Smooth muscle cell (in vitro differentiated cells): ENCODE results near the gene KANTR. TPM values are rescaled to one million over a fixed set of nuclear protein-coding genes. Genes with fewer than 3 reads are reported as not detected.
A peak's percentile ranks its signal among the peaks of the same experiment; 100 is the strongest.

Experiments used
- DNase-seq: peaks from one replicate; lab custom pipeline; 2025; ENCODE audit not compliant: unreplicated experiment; lab: John Stamatoyannopoulos, UW
- H2AFZ ChIP-seq: fragments of 200-600 bp; sonication (generic); 2 replicates; pipeline ENCODE4 v1.6.0; 2016; ENCODE audit warnings: antibody characterized with exemption, low read depth, mild to moderate bottlenecking
- H3F3A ChIP-seq: fragments of 200-600 bp; sonication (generic); 2 replicates; pipeline ENCODE4 v1.6.0; 2017; ENCODE audit warnings: antibody characterized with exemption, low read depth
- H3K27ac ChIP-seq: fragments of 200-600 bp; sonication (generic); 2 replicates; pipeline ENCODE4 v1.5.1; 2016; ENCODE audit warnings: low read depth, mild to moderate bottlenecking
- H3K27me3 ChIP-seq: fragments of 200-600 bp; sonication (generic); 2 replicates; pipeline ENCODE4 v1.6.1; 2016; ENCODE audit warnings: low read depth, mild to moderate bottlenecking
- H3K36me3 ChIP-seq: fragments of 200-600 bp; sonication (generic); 2 replicates; pipeline ENCODE4 v1.5.1; 2016; ENCODE audit warnings: low read depth
- H3K4me1 ChIP-seq: fragments of 200-600 bp; sonication (generic); 2 replicates; pipeline ENCODE4 v1.5.1; 2016; ENCODE audit warnings: low read depth
- H3K4me2 ChIP-seq: fragments of 200-600 bp; sonication (generic); 2 replicates; pipeline ENCODE4 v1.6.0; 2016; ENCODE audit warnings: mild to moderate bottlenecking
- H3K4me3 ChIP-seq: fragments of 200-600 bp; sonication (generic); 2 replicates; pipeline ENCODE4 v1.5.1; 2016; ENCODE audit warnings: mild to moderate bottlenecking
- H3K79me2 ChIP-seq: fragments of 200-600 bp; sonication (generic); 2 replicates; pipeline ENCODE4 v1.6.0; 2016; ENCODE audit warnings: low read depth, mild to moderate bottlenecking
- H3K9ac ChIP-seq: fragments of 200-600 bp; sonication (generic); 2 replicates; pipeline ENCODE4 v1.6.0; 2016; ENCODE audit warnings: low read depth
- H3K9me3 ChIP-seq: fragments of 200-600 bp; sonication (generic); replicated peaks from 2 replicates; pipeline ENCODE4 v1.5.1; 2016; ENCODE audit warnings: low read depth
- H4K20me1 ChIP-seq: fragments of 200-600 bp; sonication (generic); 2 replicates; pipeline ENCODE4 v1.6.0; 2016; ENCODE audit warnings: low read depth
- CTCF ChIP-seq: fragments of 200-600 bp; sonication (generic); IDR thresholded peaks from 2 replicates; pipeline ENCODE4 v1.5.1; 2017; ENCODE audit warnings: borderline replicate concordance, mild to moderate bottlenecking, antibody characterized with exemption; ENCODE audit not compliant: insufficient read depth, poor library complexity, severe bottlenecking
- WGBS: methylation state at CpG from one replicate; pipeline ENCODE4 v1.1.7; 2016; ENCODE audit warnings: low lambda C conversion rate; 5-methylcytosine and 5-hydroxymethylcytosine counted together
- polyA plus RNA-seq: library from polyadenylated mRNA; unstranded; fragments of >200 nt; fragmentation: Nextera tagmentation; extraction: Ambion mirVana; gene quantifications from 2 replicates; pipeline ENCODE4 v1.2.1, GENCODE V29; 2016
- total RNA-seq: library from RNA; depleted of rRNA; stranded (reverse); fragments of >200 nt; gene quantifications from 2 replicates; pipeline ENCODE4 v1.2.3, GENCODE V29; 2014

The KANTR gene
- total and polyA plus RNA-seq, 2 experiments from 2014 or later, result 2.6 to 7.9 TPM

GRCh38 chrX:53048169-53049126 lies 45.5 kb upstream of the KANTR start, which contains the start of gene GPR173:
Gene GPR173 (plus strand): TSS chrX:53048789. CDS start chrX:53076622, 27,833 bp downstream.
- no peak for TF ChIP-seq CTCF
- no peaks in the 10 kb centered on the region for H3F3A ChIP-seq
- peaks cover 16% of the 10 kb centered on the region for H4K20me1 ChIP-seq
- peak; percentile 12 for DNase-seq
- no peaks in the 10 kb centered on the region for H3K36me3 ChIP-seq
- peaks cover 4% of the 10 kb centered on the region for H3K4me1 ChIP-seq
- H3K79me2 ChIP-seq, result peaks cover 22% of the 10 kb centered on the region
- H3K9ac ChIP-seq, result no peak within 1 kb of the TSS
- no peak within 1 kb of the TSS for H3K27ac ChIP-seq
- H3K27me3 ChIP-seq, result no peaks in the 10 kb centered on the region
- no peaks in the 10 kb centered on the region for H3K9me3 ChIP-seq
- WGBS, result 48% methylated on average over 17 of the region's 38 CpGs
- peak within 1 kb of the TSS; percentile 81 for H3K4me2 ChIP-seq
- peak within 1 kb of the TSS; percentile 54 for H2AFZ ChIP-seq
- peak within 1 kb of the TSS; percentile 66 for H3K4me3 ChIP-seq

GRCh38 chrX:53049127-53049517 lies 44.8 kb upstream of the KANTR start:
- H3K36me3 ChIP-seq, result no peaks in the 10 kb centered on the region
- peaks cover 22% of the 10 kb centered on the region for H3K79me2 ChIP-seq
- WGBS, result 40% methylated on average over 8 of the region's 8 CpGs
- H3K4me3 ChIP-seq, result peak overlapping the region; percentile 66
- no peaks in the 10 kb centered on the region for H3K27me3 ChIP-seq
- H3K9ac ChIP-seq, result no peak overlapping the region
- peaks cover 4% of the 10 kb centered on the region for H3K4me1 ChIP-seq
- peaks cover 23% of the 10 kb centered on the region for H4K20me1 ChIP-seq
- H3K27ac ChIP-seq, result no peak overlapping the region
- peak overlapping the region; percentile 81 for H3K4me2 ChIP-seq
- no peak for TF ChIP-seq CTCF
- no peaks in the 10 kb centered on the region for H3K9me3 ChIP-seq
- H3F3A ChIP-seq, result no peaks in the 10 kb centered on the region
- no peak overlapping the region for H2AFZ ChIP-seq
- DNase-seq, result no peak

GRCh38 chrX:53050841-53051240 lies 43.1 kb upstream of the KANTR start:
- Histone ChIP-seq H3K36me3 (no peaks in the 10 kb centered on the region), H3K4me1 (peaks cover 4% of the 10 kb centered on the region), H3K79me2 (peaks cover 22% of the 10 kb centered on the region), H3K9me3 (no peaks in the 10 kb centered on the region), H3K27ac (no peak overlapping the region), H4K20me1 (peaks cover 24% of the 10 kb centered on the region), H3K27me3 (no peaks in the 10 kb centered on the region), H3K4me3 (no peak overlapping the region), H3K4me2 (peak overlapping the region; percentile 81), H3F3A (no peaks in the 10 kb centered on the region), H3K9ac (no peak overlapping the region), H2AFZ (no peak overlapping the region)
- TF ChIP-seq CTCF, result no peak
- DNase-seq, result no peak
- WGBS, result 76% methylated on average over 6 of the region's 6 CpGs
